Choroid plexus epithelial cell (primary cell): ENCODE results near the gene EEPD1.

ENCODE experiments used
- DNase-seq: peaks from one replicate; pipeline ENCODE4 v3.0.0-alpha.2; 2010; ENCODE audit warnings: low read depth
- H3K4me3 ChIP-seq: 2 replicates; pipeline ENCODE4 v1.5.1; 2011; ENCODE audit warnings: low read depth, mild to moderate bottlenecking, control low read depth, low read length, moderate library complexity
- CTCF ChIP-seq: conservative IDR thresholded peaks from 2 replicates; pipeline ENCODE4 v1.5.1; 2011; ENCODE audit warnings: low read depth, mild to moderate bottlenecking, control low read depth, inconsistent platforms, low read length, moderate library complexity

The EEPD1 gene

GRCh38 chr7:36157527-36158320 lies 4.7 kb downstream of the EEPD1 start:
- TF ChIP-seq CTCF = no peak
- DNase-seq = no peak
- no peak overlapping the region for H3K4me3 ChIP-seq

- DNase-seq = no peak
- TF ChIP-seq CTCF = no peak
- no peak overlapping the region for H3K4me3 ChIP-seq
These were observed 5.2 kb downstream of the EEPD1 start for GRCh38 chr7:36158321-36158605.

GRCh38 chr7:36159618-36160017 lies 6.6 kb downstream of the EEPD1 start:
- TF ChIP-seq CTCF = no peak
- no peak overlapping the region for H3K4me3 ChIP-seq
- DNase-seq = no peak

- DNase-seq = no peak
- no peak for TF ChIP-seq CTCF
- H3K4me3 ChIP-seq = no peak overlapping the region
These were observed 7.3 kb downstream of the EEPD1 start for GRCh38 chr7:36160313-36160712.

GRCh38 chr7:36161996-36162395 lies 8.9 kb downstream of the EEPD1 start:
- no peak overlapping the region for H3K4me3 ChIP-seq
- no peak for TF ChIP-seq CTCF
- no peak for DNase-seq

- DNase-seq = peak; percentile 68
- H3K4me3 ChIP-seq = no peak overlapping the region
- no peak for TF ChIP-seq CTCF
These were observed 12.0 kb downstream of the EEPD1 start for GRCh38 chr7:36165059-36165458.

GRCh38 chr7:36165802-36166201 lies 12.7 kb downstream of the EEPD1 start:
- TF ChIP-seq CTCF = no peak
- H3K4me3 ChIP-seq = no peak overlapping the region
- no peak for DNase-seq
